CD14-positive monocyte (primary cell): ENCODE results near the gene ACTL6A. TPM values are rescaled to one million over a fixed set of nuclear protein-coding genes. Genes with fewer than 3 reads are reported as not detected.

Experiments
- DNase-seq, 3 donors: peaks; one replicate each; pipeline ENCODE4 v3.0.0-alpha.2; 2011 to 2022
- H2AFZ ChIP-seq: 2 replicates; pipeline ENCODE4 v1.6.0; 2012; ENCODE audit warnings: mild to moderate bottlenecking, low read depth, low read length, inconsistent platforms; ENCODE audit not compliant: insufficient read depth, poor library complexity, severe bottlenecking
- H3K27ac ChIP-seq, 2 donors: 1 replicate in 1 of 2; 2 replicates in 1 of 2; pipeline ENCODE4 v1.5.1; 2012 to 2013; ENCODE audit warnings: low read length in 2 of 2, control low read depth in 1 of 2, inconsistent platforms in 1 of 2, low read depth in 1 of 2, mild to moderate bottlenecking in 1 of 2
- H3K27me3 ChIP-seq, 2 donors: one replicate each; pipeline versions ENCODE4 v1.6.0 to v1.6.1; 2011 to 2013; ENCODE audit warnings: low read length in 2 of 2; ENCODE audit not compliant: control insufficient read depth in 2 of 2, insufficient read depth in 2 of 2
- H3K36me3 ChIP-seq, 2 donors: replicated peaks in 1 of 2; 1 replicate in 1 of 2; 2 replicates in 1 of 2; pipeline versions ENCODE4 v1.5.1 to v1.6.1; 2012 to 2013; ENCODE audit warnings: low read length in 2 of 2, control low read depth in 1 of 2, inconsistent platforms in 1 of 2, mild to moderate bottlenecking in 1 of 2; ENCODE audit not compliant: insufficient read depth in 2 of 2, control insufficient read depth in 1 of 2
- H3K4me1 ChIP-seq, 2 donors: 1 replicate in 1 of 2; 2 replicates in 1 of 2; pipeline versions ENCODE4 v1.5.1 to v1.6.1; 2012 to 2013; ENCODE audit warnings: low read length in 2 of 2, control low read depth in 1 of 2, inconsistent platforms in 1 of 2, mild to moderate bottlenecking in 1 of 2, moderate library complexity in 1 of 2; ENCODE audit not compliant: insufficient read depth in 2 of 2, control insufficient read depth in 1 of 2
- H3K4me2 ChIP-seq: replicated peaks from 2 replicates; pipeline ENCODE3; 2012; ENCODE audit warnings: low read length, moderate library complexity, mild to moderate bottlenecking; ENCODE audit not compliant: poor library complexity, severe bottlenecking; ENCODE audit errors: extremely low read depth
- H3K4me3 ChIP-seq, 3 experiments: fragments of 200-600 bp in 1 of 3; sonication (generic) in 1 of 3; replicated peaks in 1 of 3; 1 replicate in 2 of 3; 2 replicates in 1 of 3; pipeline ENCODE4 v1.5.1; 2011 to 2013; ENCODE audit warnings: low read length in 3 of 3, mild to moderate bottlenecking in 3 of 3, control low read depth in 2 of 3, low read depth in 2 of 3, inconsistent platforms in 1 of 3, moderate library complexity in 1 of 3
- H3K79me2 ChIP-seq: 2 replicates; pipeline ENCODE4 v1.6.0; 2012; ENCODE audit warnings: mild to moderate bottlenecking, control low read depth, inconsistent platforms, low read length, moderate library complexity; ENCODE audit not compliant: insufficient read depth
- H3K9ac ChIP-seq: 2 replicates; pipeline ENCODE4 v1.6.0; 2017; ENCODE audit warnings: low read length, mild to moderate bottlenecking; ENCODE audit not compliant: insufficient read depth, poor library complexity, severe bottlenecking
- H3K9me3 ChIP-seq, 2 donors: replicated peaks in 1 of 2; 1 replicate in 1 of 2; 2 replicates in 1 of 2; pipeline versions ENCODE4 v1.5.1 to v1.6.1; 2012 to 2013; ENCODE audit warnings: low read length in 2 of 2, control low read depth in 1 of 2; ENCODE audit not compliant: control insufficient read depth in 1 of 2, insufficient read depth in 1 of 2
- H4K20me1 ChIP-seq: 2 replicates; pipeline ENCODE4 v1.6.0; 2012; ENCODE audit warnings: mild to moderate bottlenecking, low read length, control low read depth, moderate library complexity; ENCODE audit not compliant: insufficient read depth
- H3K27ac Mint-ChIP-seq, 7 donors: one replicate each; pipeline ENCODE4 v1.8.0; 2020; ENCODE audit warnings: mild to moderate bottlenecking in 7 of 7, mixed read lengths in 7 of 7, moderate library complexity in 6 of 7, inconsistent platforms in 2 of 7
- H3K27me3 Mint-ChIP-seq, 3 donors: one replicate each; pipeline ENCODE4 v1.8.0; 2021 to 2022; ENCODE audit warnings: low read depth in 3 of 3, mild to moderate bottlenecking in 3 of 3, mixed read lengths in 3 of 3, moderate library complexity in 3 of 3, inconsistent platforms in 1 of 3
- H3K36me3 Mint-ChIP-seq, 2 donors: one replicate each; pipeline ENCODE4 v1.8.0; 2020; ENCODE audit warnings: mixed read lengths in 2 of 2, inconsistent platforms in 1 of 2, mild to moderate bottlenecking in 1 of 2
- H3K4me1 Mint-ChIP-seq: one replicate; pipeline ENCODE4 v1.8.0; 2020; ENCODE audit warnings: mild to moderate bottlenecking, mixed read lengths
- H3K4me3 Mint-ChIP-seq, 2 donors: one replicate each; pipeline ENCODE4 v1.8.0; 2020; ENCODE audit warnings: mild to moderate bottlenecking in 2 of 2, mixed read lengths in 2 of 2, moderate library complexity in 1 of 2
- H3K9me3 Mint-ChIP-seq, 7 donors: one replicate each; pipeline ENCODE4 v1.8.0; 2020 to 2022; ENCODE audit warnings: mixed read lengths in 7 of 7, mild to moderate bottlenecking in 6 of 7, moderate library complexity in 6 of 7, inconsistent platforms in 2 of 7
- CTCF ChIP-seq: fragments of 200-600 bp; IDR thresholded peaks from one replicate; pipeline ENCODE4 v1.8.0; 2022; ENCODE audit warnings: antibody characterized with exemption, mild to moderate bottlenecking
- WGBS: methylation state at CpG from one replicate; pipeline ENCODE4 v1.1.5; 2013; ENCODE audit warnings: missing lambda C conversion rate; ENCODE audit not compliant: insufficient coverage; 5-methylcytosine and 5-hydroxymethylcytosine counted together
- intact Hi-C, 2 donors: fragments of 100-400 bp; cut with micrococcal nuclease; formaldehyde crosslinking; loops; one replicate each; pipeline versions ENCODE4 v1.15.0 to v1.15.1; 2023
- polyA plus RNA-seq, 3 donors: library from polyadenylated mRNA; depleted of rRNA in 1 of 3; unstranded in 2 of 3; stranded (reverse) in 1 of 3; fragments of 300-500 nt in 2 of 3; fragments of >200 nt in 1 of 3; fragmentation: Illumina TruSeq in 2 of 3; gene quantifications; 1 replicate in 2 of 3; 2 replicates in 1 of 3; pipeline ENCODE4 v1.2.3, GENCODE V29; 2012 to 2021

Gene ACTL6A
- polyA plus RNA-seq, 3 donors: 28.2 to 37.2 (median 35.9) TPM

DNA sequence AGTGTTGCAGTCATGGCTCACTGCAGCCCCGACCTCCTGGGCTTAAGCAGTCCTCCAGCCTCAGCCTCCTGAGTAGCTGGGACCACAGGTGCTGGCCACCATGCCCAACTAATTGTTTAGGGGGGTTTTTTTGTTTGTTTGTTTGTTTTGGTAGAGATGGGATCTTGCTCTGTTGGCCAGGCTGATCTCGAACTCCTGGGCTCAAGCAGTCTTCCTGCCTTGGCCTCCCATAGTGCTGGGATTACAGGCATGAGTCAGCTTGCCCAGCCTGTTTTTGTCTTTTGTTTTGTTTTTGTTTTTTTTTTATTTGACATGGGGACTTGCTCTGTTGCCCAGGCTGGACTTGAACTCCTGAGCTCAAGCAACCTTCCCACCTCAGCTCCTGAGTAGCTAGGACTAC, 59.3 kb downstream of the ACTL6A start:
- peaks cover 0 to 2% (median 0%) of the 10 kb centered on the region in 7 donors for H3K9me3 Mint-ChIP-seq
- peaks cover 65 to 77% of the 10 kb centered on the region in 2 donors for H3K36me3 ChIP-seq
- H3K4me1 ChIP-seq: no peaks in the 10 kb centered on the region
- WGBS: 100% methylated on average over 2 of the region's 2 CpGs
- DNase-seq: no peak
- H4K20me1 ChIP-seq: peaks cover 3% of the 10 kb centered on the region
- H3K4me1 Mint-ChIP-seq: no peaks in the 10 kb centered on the region
- H3K79me2 ChIP-seq: no peaks in the 10 kb centered on the region
- H3K4me3 ChIP-seq: no peak overlapping the region
- H3K4me3 Mint-ChIP-seq: no peak overlapping the region
- intact Hi-C loops: no loop called here
- no peaks in the 10 kb centered on the region for H3K27me3 ChIP-seq
- peaks cover 72 to 81% of the 10 kb centered on the region in 2 donors for H3K36me3 Mint-ChIP-seq
- H3K27ac Mint-ChIP-seq: peak overlapping the region in 1 of 7 donors; percentile 75
- no peaks in the 10 kb centered on the region for H3K27me3 Mint-ChIP-seq
- H3K9ac ChIP-seq: no peak overlapping the region
- H3K4me2 ChIP-seq: no peak overlapping the region
- no peak for TF ChIP-seq CTCF
- no peak overlapping the region for H2AFZ ChIP-seq
- H3K27ac ChIP-seq: no peak overlapping the region
- no peaks in the 10 kb centered on the region for H3K9me3 ChIP-seq

GRCh38 chr3:179624451-179624850, 61.7 kb downstream of the ACTL6A start:
- Mint-ChIP-seq H3K4me3 (no peak overlapping the region), H3K27me3 (no peaks in the 10 kb centered on the region), H3K9me3 (no peaks in the 10 kb centered on the region), H3K27ac (no peak overlapping the region), H3K4me1 (no peaks in the 10 kb centered on the region), H3K36me3 (peaks cover 56 to 62% of the 10 kb centered on the region in 2 donors)
- peaks cover 46 to 59% of the 10 kb centered on the region in 2 donors for H3K36me3 ChIP-seq
- intact Hi-C loops: no loop called here
- H3K4me2 ChIP-seq: no peak overlapping the region
- H3K27ac ChIP-seq: no peak overlapping the region
- H3K9me3 ChIP-seq: no peaks in the 10 kb centered on the region
- H3K4me1 ChIP-seq: no peaks in the 10 kb centered on the region
- DNase-seq: no peak
- no peaks in the 10 kb centered on the region for H3K79me2 ChIP-seq
- WGBS: no CpG with 5 or more reads among the region's 3 CpGs
- no peak overlapping the region for H3K9ac ChIP-seq
- no peaks in the 10 kb centered on the region for H3K27me3 ChIP-seq
- TF ChIP-seq CTCF: no peak
- no peak overlapping the region for H3K4me3 ChIP-seq
- H2AFZ ChIP-seq: no peak overlapping the region
- H4K20me1 ChIP-seq: peaks cover 3% of the 10 kb centered on the region
